Stimulated activated CD4-positive, alpha-beta T cell treated with anti-CD3 and anti-CD28 coated beads, Interleukin-4, amount 100 ng/mL, for 24 hours (primary cell): ENCODE measurements around the gene SKAP1.

ENCODE experiments used
- DNase-seq: peaks from one replicate; pipeline ENCODE4 v3.0.0-alpha.2; 2020

SKAP1 gene

GRCh38 chr17:48129981-48130380 is 300.0 kb downstream of the SKAP1 start:
- no peak for DNase-seq

- no peak for DNase-seq
These were observed 301.6 kb downstream of the SKAP1 start for GRCh38 chr17:48128400-48128799.

- no peak for DNase-seq
These were observed 302.5 kb downstream of the SKAP1 start for GRCh38 chr17:48127371-48128051.

- DNase-seq: no peak
These were observed 303.5 kb downstream of the SKAP1 start for GRCh38 chr17:48126532-48126850.

GRCh38 chr17:48125829-48126531 is 304.0 kb downstream of the SKAP1 start:
- no peak for DNase-seq

GRCh38 chr17:48123776-48124388 is 306.1 kb downstream of the SKAP1 start:
- no peak for DNase-seq

GRCh38 chr17:48123111-48123510 is 306.9 kb downstream of the SKAP1 start:
- DNase-seq: no peak

- no peak for DNase-seq
These were observed 307.4 kb downstream of the SKAP1 start for GRCh38 chr17:48122665-48123045.

- no peak for DNase-seq
These were observed 307.9 kb downstream of the SKAP1 start for GRCh38 chr17:48121923-48122664.

- peak; percentile 27 for DNase-seq
These were observed 316.8 kb downstream of the SKAP1 start for GRCh38 chr17:48113201-48113676.

GRCh38 chr17:48111937-48112241 is 318.1 kb downstream of the SKAP1 start:
- no peak for DNase-seq

GRCh38 chr17:48110761-48111160 is 319.3 kb downstream of the SKAP1 start:
- DNase-seq: no peak

- DNase-seq: peak; percentile 94
These were observed 322.6 kb downstream of the SKAP1 start, which contains the start of gene SNX11 for GRCh38 chr17:48107137-48108055. SNX11 (plus strand) TSS chr17:48107766; CDS start chr17:48112044, 4,278 bp downstream.

GRCh38 chr17:48106802-48107136 is 323.2 kb downstream of the SKAP1 start:
- DNase-seq: no peak

- no peak for DNase-seq
These were observed 325.6 kb downstream of the SKAP1 start for GRCh38 chr17:48104440-48104839.

- DNase-seq: peak; percentile 30
These were observed 327.0 kb downstream of the SKAP1 start for GRCh38 chr17:48102798-48103715.

- no peak for DNase-seq
These were observed 327.8 kb downstream of the SKAP1 start for GRCh38 chr17:48102043-48102750.

GRCh38 chr17:48101012-48101720 is 328.8 kb downstream of the SKAP1 start, which contains the start of gene CBX1:
CBX1 (minus strand) TSS chr17:48101478; CDS start chr17:48077004, 24,474 bp downstream.
- peak; percentile 94 for DNase-seq

- no peak for DNase-seq
These were observed 329.4 kb downstream of the SKAP1 start for GRCh38 chr17:48100591-48101011.

GRCh38 chr17:48100160-48100559 is 329.9 kb downstream of the SKAP1 start:
- no peak for DNase-seq
